Cardiac muscle cell (in vitro differentiated cells and primary cell): ENCODE data around the gene SLC25A12. TPM values are rescaled to one million over a fixed set of nuclear protein-coding genes. Genes with fewer than 3 reads are reported as not detected.

Experiments used
- DNase-seq, 2 donors: peaks; one replicate each; pipeline versions ENCODE4 v3.0.0 to v3.0.0-alpha.2; 2010 to 2017; ENCODE audit warnings: low read depth in 1 of 2, low spot score in 1 of 2
- H3K27ac ChIP-seq: fragments of 200-600 bp; sonication (generic); 2 replicates; pipeline ENCODE4 v1.5.1; 2016
- H3K27me3 ChIP-seq: fragments of 200-600 bp; sonication (generic); 2 replicates; pipeline ENCODE4 v1.6.0; 2016; ENCODE audit warnings: control low read depth
- H3K36me3 ChIP-seq: fragments of 200-600 bp; sonication (generic); 2 replicates; pipeline ENCODE4 v1.5.1; 2016; ENCODE audit warnings: control low read depth
- H3K4me1 ChIP-seq: fragments of 200-600 bp; sonication (generic); 2 replicates; pipeline ENCODE4 v1.8.1; 2017; ENCODE audit warnings: low read depth, mild to moderate bottlenecking, mixed run types
- H3K4me3 ChIP-seq: fragments of 200-600 bp; sonication (generic); 2 replicates; pipeline ENCODE4 v1.5.1; 2016; ENCODE audit warnings: mild to moderate bottlenecking
- H3K9me3 ChIP-seq: fragments of 200-600 bp; sonication (generic); 2 replicates; pipeline ENCODE4 v1.5.1; 2017; ENCODE audit warnings: low read depth, mild to moderate bottlenecking, control low read depth
- CTCF ChIP-seq: IDR thresholded peaks from 2 replicates; pipeline ENCODE4 v1.5.1; 2012; ENCODE audit warnings: low read depth, mild to moderate bottlenecking, low read length
- polyA plus RNA-seq: library from polyadenylated mRNA; unstranded; fragments of >200 nt; fragmentation: Nextera tagmentation; extraction: Ambion mirVana; gene quantifications from 2 replicates; pipeline ENCODE4 v1.2.1, GENCODE V29; 2016
- total RNA-seq: library from RNA; depleted of rRNA; stranded (reverse); fragments of >200 nt; gene quantifications from 2 replicates; pipeline ENCODE4 v1.2.3, GENCODE V29; 2016

The SLC25A12 gene
- total and polyA plus RNA-seq, 2 experiments from 2014 or later: 25.5 to 53.3 TPM

- Histone ChIP-seq H3K4me1 (no peaks in the 10 kb centered on the region), H3K27ac (no peak overlapping the region), H3K9me3 (no peaks in the 10 kb centered on the region), H3K27me3 (no peaks in the 10 kb centered on the region), H3K36me3 (peaks cover 9% of the 10 kb centered on the region), H3K4me3 (no peak overlapping the region)
- DNase-seq: no peak
- no peak for TF ChIP-seq CTCF
Measured at GRCh38 chr2:171807831-171808393, 86.1 kb downstream of the SLC25A12 start.

- Histone ChIP-seq H3K27me3 (no peaks in the 10 kb centered on the region), H3K9me3 (no peaks in the 10 kb centered on the region), H3K36me3 (peaks cover 9% of the 10 kb centered on the region), H3K27ac (no peak overlapping the region), H3K4me3 (no peak overlapping the region), H3K4me1 (no peaks in the 10 kb centered on the region)
- no peak for TF ChIP-seq CTCF
- DNase-seq: no peak
Measured at GRCh38 chr2:171807119-171807518, 86.9 kb downstream of the SLC25A12 start.

GRCh38 chr2:171804456-171804855 lies 89.6 kb downstream of the SLC25A12 start:
- DNase-seq: no peak
- Histone ChIP-seq H3K36me3 (peaks cover 8% of the 10 kb centered on the region), H3K27me3 (no peaks in the 10 kb centered on the region), H3K27ac (no peak overlapping the region), H3K9me3 (no peaks in the 10 kb centered on the region), H3K4me1 (no peaks in the 10 kb centered on the region), H3K4me3 (no peak overlapping the region)
- no peak for TF ChIP-seq CTCF

GRCh38 chr2:171803757-171804156 lies 90.3 kb downstream of the SLC25A12 start:
- Histone ChIP-seq H3K9me3 (no peaks in the 10 kb centered on the region), H3K4me3 (no peak overlapping the region), H3K4me1 (no peaks in the 10 kb centered on the region), H3K27me3 (no peaks in the 10 kb centered on the region), H3K36me3 (peaks cover 4% of the 10 kb centered on the region), H3K27ac (no peak overlapping the region)
- DNase-seq: no peak
- no peak for TF ChIP-seq CTCF

GRCh38 chr2:171800639-171801038 lies 93.4 kb downstream of the SLC25A12 start:
- no peak overlapping the region for H3K27ac ChIP-seq
- no peaks in the 10 kb centered on the region for H3K27me3 ChIP-seq
- H3K4me3 ChIP-seq: no peak overlapping the region
- TF ChIP-seq CTCF: no peak
- DNase-seq: no peak
- H3K4me1 ChIP-seq: peaks cover 2% of the 10 kb centered on the region
- peaks cover 4% of the 10 kb centered on the region for H3K36me3 ChIP-seq
- no peaks in the 10 kb centered on the region for H3K9me3 ChIP-seq
